GM19099 (cell line): ENCODE results near the gene FRAT1.

Experiments used
- POLR2A ChIP-seq: IDR thresholded peaks from 3 replicates; pipeline ENCODE4 v1.6.1; 2011; ENCODE audit warnings: low read depth; ENCODE audit not compliant: insufficient read length; ENCODE audit errors: extremely low read depth

Gene FRAT1

GRCh38 chr10:97353945-97354344 is 34.9 kb downstream of the FRAT1 start:
- TF ChIP-seq POLR2A = no peak

GRCh38 chr10:97355571-97355975 is 36.5 kb downstream of the FRAT1 start:
- TF ChIP-seq POLR2A = no peak

- TF ChIP-seq POLR2A = no peak
Measured at GRCh38 chr10:97356318-97356914, 37.3 kb downstream of the FRAT1 start.

GRCh38 chr10:97356918-97357317 is 37.8 kb downstream of the FRAT1 start:
- TF ChIP-seq POLR2A = no peak

- no peak for TF ChIP-seq POLR2A
Measured at GRCh38 chr10:97358349-97358748, 39.3 kb downstream of the FRAT1 start.

- TF ChIP-seq POLR2A = no peak
Measured at GRCh38 chr10:97358781-97359180, 39.7 kb downstream of the FRAT1 start.

- no peak for TF ChIP-seq POLR2A
Measured at GRCh38 chr10:97360705-97361536, 41.9 kb downstream of the FRAT1 start.

GRCh38 chr10:97361537-97361901 is 42.4 kb downstream of the FRAT1 start:
- TF ChIP-seq POLR2A = no peak

GRCh38 chr10:97362310-97363033 is 43.4 kb downstream of the FRAT1 start:
- no peak for TF ChIP-seq POLR2A

- no peak for TF ChIP-seq POLR2A
Measured at GRCh38 chr10:97363071-97363470, 44.0 kb downstream of the FRAT1 start.

GRCh38 chr10:97365761-97366351 is 46.8 kb downstream of the FRAT1 start:
- no peak for TF ChIP-seq POLR2A

- TF ChIP-seq POLR2A = no peak
Measured at GRCh38 chr10:97366572-97366971, 47.5 kb downstream of the FRAT1 start.

- no peak for TF ChIP-seq POLR2A
Measured at GRCh38 chr10:97367126-97367649, 48.1 kb downstream of the FRAT1 start.
